ENCODE measurements around the gene JUND.

The JUND gene

GRCh38 chr19:18304208-18304457 is 22.7 kb upstream of the JUND start:
- no peak overlapping the region for H3K4me3 ChIP-seq (ENCODE audit: control insufficient read depth, low read depth, low read length)
- no peak for DNase-seq (ENCODE audit: low read depth)
- TF ChIP-seq CTCF (conservative IDR thresholded peaks at IDR 0.05; ENCODE audit: control insufficient read depth, insufficient read depth, low read depth, low read length): no peak

GRCh38 chr19:18301718-18302111 is 20.3 kb upstream of the JUND start:
- TF ChIP-seq CTCF (conservative IDR thresholded peaks at IDR 0.05; ENCODE audit: control insufficient read depth, insufficient read depth, low read depth, low read length): no peak

GRCh38 chr19:18300930-18301717 is 19.7 kb upstream of the JUND start:
- no peak overlapping the region for H3K4me3 ChIP-seq (ENCODE audit: control insufficient read depth, low read depth, low read length)
- peak; percentile 78 for DNase-seq (ENCODE audit: low read depth)
- TF ChIP-seq CTCF (conservative IDR thresholded peaks at IDR 0.05; ENCODE audit: control insufficient read depth, insufficient read depth, low read depth, low read length): no peak

More at GRCh38 chr19:18301718-18302111, 20.3 kb upstream of the JUND start:
- H3K4me3 ChIP-seq (ENCODE audit: control insufficient read depth, low read depth, low read length): no peak overlapping the region
- DNase-seq (ENCODE audit: low read depth): no peak

- H3K4me3 ChIP-seq (ENCODE audit: control insufficient read depth, low read depth, low read length): no peak overlapping the region
- DNase-seq (ENCODE audit: low read depth): no peak
- no peak for TF ChIP-seq CTCF (conservative IDR thresholded peaks at IDR 0.05; ENCODE audit: control insufficient read depth, insufficient read depth, low read depth, low read length)
These were observed 18.2 kb upstream of the JUND start for GRCh38 chr19:18299654-18300053.

GRCh38 chr19:18298601-18299000 is 17.2 kb upstream of the JUND start:
- no peak for TF ChIP-seq CTCF (conservative IDR thresholded peaks at IDR 0.05; ENCODE audit: control insufficient read depth, insufficient read depth, low read depth, low read length)
- no peak for DNase-seq (ENCODE audit: low read depth)

GRCh38 chr19:18297308-18297707 is 15.9 kb upstream of the JUND start:
- no peak for TF ChIP-seq CTCF (conservative IDR thresholded peaks at IDR 0.05; ENCODE audit: control insufficient read depth, insufficient read depth, low read depth, low read length)
- H3K4me3 ChIP-seq (ENCODE audit: control insufficient read depth, low read depth, low read length): no peak overlapping the region
- DNase-seq (ENCODE audit: low read depth): no peak

More at GRCh38 chr19:18298601-18299000, 17.2 kb upstream of the JUND start:
- no peak overlapping the region for H3K4me3 ChIP-seq (ENCODE audit: control insufficient read depth, low read depth, low read length)

- no peak for TF ChIP-seq CTCF (conservative IDR thresholded peaks at IDR 0.05; ENCODE audit: control insufficient read depth, insufficient read depth, low read depth, low read length)
- DNase-seq (ENCODE audit: low read depth): no peak
- no peak overlapping the region for H3K4me3 ChIP-seq (ENCODE audit: control insufficient read depth, low read depth, low read length)
These were observed 13.6 kb upstream of the JUND start for GRCh38 chr19:18295034-18295451.
